HepG2 (cell line): ENCODE results near the gene EYA4. TPM values are rescaled to one million over a fixed set of nuclear protein-coding genes. Genes with fewer than 3 reads are reported as not detected.

Experiments used
- ATAC-seq: fragments of 200-7000 bp; cut with Tn5 transposase; 3 replicates; pipeline ENCODE4 v1.9.1; 2020; ENCODE audit warnings: mild to moderate bottlenecking, moderate library complexity
- BruUV-seq: library from RNA; stranded (reverse); fragments of 400-500 nt; replicated peaks from 2 replicates; lab custom pipeline; 2021; lab: Mats Ljungman, UMichigan
- CTCF ChIA-PET: fragments of 300-600 bp; formaldehyde crosslinking; extraction: SDS; loops from one replicate; lab custom pipeline; 2021; ENCODE audit warnings: low total read pairs, inconsistent platforms, low intra/inter-chr PET ratio; lab: Yijun Ruan, JAX
- POLR2A ChIA-PET: fragments of 350-600 bp; sonication (Branson Sonifier 250); formaldehyde crosslinking; loops from one replicate; lab custom pipeline; 2020; ENCODE audit warnings: antibody characterized with exemption, inconsistent platforms; lab: Yijun Ruan, JAX
- DNase-seq: peaks from one replicate; pipeline ENCODE4 v3.0.0-alpha.2; 2015; ENCODE audit warnings: low spot score
- FAIRE-seq: peaks from 3 replicates; lab custom pipeline; 2011; peaks lifted over from hg19 to GRCh38; lab: Jason Lieb, UNC
- H2AFZ ChIP-seq: one replicate; pipeline ENCODE4 v1.6.1; 2011; ENCODE audit warnings: low read length, inconsistent platforms
- H3K27ac ChIP-seq: fragments of 300-600 bp; 3 replicates; pipeline ENCODE4 v1.8.0; 2011; ENCODE audit warnings: mixed run types, mild to moderate bottlenecking, mixed read lengths, low read length, inconsistent platforms; ENCODE audit not compliant: insufficient read depth; ENCODE audit errors: extremely low read length
- H3K27me3 ChIP-seq, 2 experiments: fragments of 200-600 bp in 1 of 2; 2 replicates in 1 of 2; 3 replicates in 1 of 2; pipeline versions ENCODE4 v1.6.0 to v1.8.0; 2011; ENCODE audit warnings: low read length in 2 of 2, mild to moderate bottlenecking in 2 of 2, moderate library complexity in 2 of 2, inconsistent platforms in 1 of 2; ENCODE audit not compliant: insufficient read depth in 2 of 2, control insufficient read depth in 1 of 2
- H3K36me3 ChIP-seq, 2 experiments: fragments of 200-600 bp in 1 of 2; replicated peaks in 1 of 2; 2 replicates in 1 of 2; 3 replicates in 1 of 2; pipeline versions ENCODE4 v1.5.1 to v1.8.0; 2011; ENCODE audit warnings: low read length in 2 of 2, inconsistent platforms in 1 of 2; ENCODE audit not compliant: insufficient read depth in 2 of 2, control insufficient read depth in 1 of 2
- H3K4me1 ChIP-seq: 2 replicates; pipeline ENCODE4 v1.5.1; 2012; ENCODE audit warnings: low read length, inconsistent platforms; ENCODE audit not compliant: insufficient read depth
- H3K4me2 ChIP-seq: 2 replicates; pipeline ENCODE4 v1.6.0; 2011; ENCODE audit warnings: low read depth, low read length, inconsistent platforms
- H3K4me3 ChIP-seq, 3 experiments: fragments of 200-600 bp in 1 of 3; sonication (generic), shearing (Covaris generic) in 1 of 3; replicated peaks in 1 of 3; 2 replicates each; pipeline ENCODE4 v1.5.1; 2011 to 2016; ENCODE audit warnings: low read length in 3 of 3, inconsistent platforms in 2 of 3, low read depth in 2 of 3, mild to moderate bottlenecking in 2 of 3, control low read depth in 1 of 3, mixed read lengths in 1 of 3; ENCODE audit not compliant: insufficient read depth in 1 of 3
- H3K79me2 ChIP-seq: one replicate; pipeline ENCODE4 v1.6.1; 2011; ENCODE audit warnings: low read length, inconsistent platforms; ENCODE audit not compliant: insufficient read depth
- H3K9ac ChIP-seq: 2 replicates; pipeline ENCODE4 v1.6.0; 2011; ENCODE audit warnings: mild to moderate bottlenecking, low read depth, low read length, inconsistent platforms; ENCODE audit not compliant: insufficient read depth
- H3K9me3 ChIP-seq: 2 replicates; pipeline ENCODE4 v1.5.1; 2012; ENCODE audit warnings: mild to moderate bottlenecking, low read length
- H4K20me1 ChIP-seq: 2 replicates; pipeline ENCODE4 v1.6.0; 2011; ENCODE audit warnings: inconsistent platforms, mild to moderate bottlenecking, low read length, moderate library complexity; ENCODE audit not compliant: insufficient read depth
- CCDC6 ChIP-seq: sonication (generic); formaldehyde crosslinking; IDR thresholded peaks from 2 replicates; pipeline ENCODE4 v1.8.1; 2022; ENCODE audit warnings: mild to moderate bottlenecking, missing genetic modification reagents, moderate library complexity
- MZF1 ChIP-seq: sonication (generic); formaldehyde crosslinking; IDR thresholded peaks from 2 replicates; pipeline ENCODE4 v1.8.1; 2023; ENCODE audit warnings: mild to moderate bottlenecking, missing genetic modification reagents, borderline replicate concordance
- WGBS: methylation state at CpG from one replicate; pipeline ENCODE4 v1.1.6; 2017; ENCODE audit warnings: low lambda C conversion rate; 5-methylcytosine and 5-hydroxymethylcytosine counted together
- in situ Hi-C: cut with HindIII; loops from 2 replicates; pipeline ENCODE4 v1.10.0; 2017; ENCODE audit warnings: low pct_unique_long_range_greater_than_20kb; ENCODE audit not compliant: extremely low pct_ligation_motif_present
- intact Hi-C: fragments of 100-400 bp; cut with micrococcal nuclease; formaldehyde crosslinking; loops from one replicate; pipeline ENCODE4 v1.10.0; 2022; ENCODE audit not compliant: unreplicated experiment
- polyA plus RNA-seq, 8 experiments: library from polyadenylated mRNA; depleted of rRNA in 3 of 8; stranded (reverse) in 7 of 8; unstranded in 1 of 8; fragments of >200 nt; fragmentation: Illumina TruSeq in 4 of 8; extraction: Trizol in 4 of 8; gene quantifications; 2 replicates each; pipeline versions ENCODE4 v1.2.1 to v1.2.3, GENCODE V29; 2011 to 2016; ENCODE audit warnings: low read depth in 4 of 8, missing spikeins in 1 of 8, mixed read lengths in 1 of 8; ENCODE audit not compliant: insufficient read depth in 1 of 8
- total RNA-seq, 5 experiments: library from RNA; depleted of rRNA; stranded (reverse); fragments of >200 nt; fragmentation: Illumina TruSeq; extraction: Trizol; gene quantifications; 2 replicates each; pipeline ENCODE4 v1.2.3, GENCODE V29; 2016; ENCODE audit warnings: low read depth in 1 of 5
- TF ChIP-seq, protein P1 (sequence below): sonication (generic); formaldehyde crosslinking; IDR thresholded peaks from 2 replicates; pipeline ENCODE4 v1.4.0; 2020; ENCODE audit warnings: missing genetic modification reagents, low read depth, mild to moderate bottlenecking, borderline replicate concordance

The EYA4 gene
- total and polyA plus RNA-seq, 2 of the 13 experiments (the other 11 are each of a cell fraction or from before 2014, with no cell fraction given): not detected

DNA sequence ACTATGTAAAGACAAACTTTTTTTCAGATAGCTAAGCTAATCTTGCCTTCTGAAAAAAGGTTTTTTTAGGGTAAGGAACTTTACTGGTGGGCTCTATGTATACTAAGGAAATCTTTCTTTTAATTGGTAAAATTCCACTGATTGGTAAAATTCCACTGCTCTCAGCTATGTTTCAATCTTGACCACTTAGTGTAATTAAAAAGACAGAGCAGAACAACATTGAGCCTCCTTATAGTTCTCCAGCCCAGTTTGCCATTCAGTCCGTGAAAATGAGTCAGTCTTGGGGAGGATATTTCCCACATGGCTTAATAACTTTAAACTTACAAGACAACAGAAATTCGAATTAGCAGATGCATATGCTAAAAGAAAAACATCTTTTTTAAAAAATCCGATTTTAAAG lies 92.7 kb downstream of the EYA4 start:
- Histone ChIP-seq H3K4me1 (no peaks in the 10 kb centered on the region), H3K9me3 (no peaks in the 10 kb centered on the region), H3K27ac (no peak overlapping the region), H3K4me3 (no peak overlapping the region), H3K9ac (no peak overlapping the region), H3K79me2 (no peaks in the 10 kb centered on the region), H3K27me3 (no peaks in the 10 kb centered on the region), H4K20me1 (no peaks in the 10 kb centered on the region)
- CTCF ChIA-PET: no interaction called here
- FAIRE-seq (no peak), ATAC-seq (no peak), DNase-seq (no peak)
- POLR2A ChIA-PET: no interaction called here
- intact Hi-C loops: no loop called here
- BruUV-seq: no TSS peak
- in situ Hi-C loops: no loop called here
- TF ChIP-seq, protein P1, sequence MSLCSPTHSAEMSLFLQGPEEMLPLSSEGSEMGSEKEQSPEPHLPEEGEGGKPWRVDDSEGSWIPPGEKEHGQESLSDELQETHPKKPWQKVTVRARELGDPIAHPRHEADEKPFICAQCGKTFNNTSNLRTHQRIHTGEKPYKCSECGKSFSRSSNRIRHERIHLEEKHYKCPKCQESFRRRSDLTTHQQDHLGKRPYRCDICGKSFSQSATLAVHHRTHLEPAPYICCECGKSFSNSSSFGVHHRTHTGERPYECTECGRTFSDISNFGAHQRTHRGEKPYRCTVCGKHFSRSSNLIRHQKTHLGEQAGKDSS (CRISPR knock-in tag): no peak
- TF ChIP-seq, all 625 proteins: peak for 0
- Histone ChIP-seq H3K4me2 (no peak overlapping the region), H3K36me3 (no peaks in the 10 kb centered on the region), H2AFZ (no peak overlapping the region)
- 0% methylated on average over 3 of the region's 3 CpGs for WGBS

DNA sequence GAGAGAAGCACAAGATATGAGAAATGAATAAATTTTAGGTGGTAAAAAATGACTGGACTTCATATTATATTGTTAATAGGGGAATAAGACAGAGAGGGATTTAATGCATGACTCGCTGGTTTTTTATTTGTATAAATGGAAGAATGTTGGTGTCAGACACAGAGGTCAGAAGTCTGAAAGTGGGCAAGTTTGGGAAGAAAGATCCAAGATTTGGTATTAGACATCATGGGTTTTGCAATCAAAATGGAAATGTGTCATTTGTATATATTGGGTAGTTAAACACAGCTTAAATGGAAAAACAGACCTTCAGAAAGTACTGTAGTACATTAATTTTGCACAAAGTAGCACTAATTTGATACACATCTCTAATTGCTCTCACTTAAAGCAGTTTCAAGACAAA lies 96.2 kb downstream of the EYA4 start:
- no peak for ATAC-seq
- Histone ChIP-seq H3K27me3 (no peaks in the 10 kb centered on the region), H3K4me3 (no peak overlapping the region), H3K36me3 (no peaks in the 10 kb centered on the region), H3K79me2 (no peaks in the 10 kb centered on the region), H3K4me1 (no peaks in the 10 kb centered on the region)
- no peak for TF ChIP-seq MZF1
- TF ChIP-seq CCDC6 (CRISPR knock-in tag): no peak
- TF ChIP-seq, all 625 proteins: peak for 0
- in situ Hi-C loops: no loop called here
- Histone ChIP-seq H4K20me1 (no peaks in the 10 kb centered on the region), H3K27ac (no peak overlapping the region), H3K9me3 (no peaks in the 10 kb centered on the region), H2AFZ (no peak overlapping the region), H3K9ac (no peak overlapping the region), H3K4me2 (no peak overlapping the region)
- WGBS: 2% methylated on average over 1 of the region's 1 CpG
- BruUV-seq: no TSS peak
- no peak for DNase-seq
- no peak for FAIRE-seq
- intact Hi-C loops: no loop called here
- CTCF ChIA-PET: no interaction called here
- POLR2A ChIA-PET: no interaction called here
